Measurements from ENCODE around the gene CCDC51.

The CCDC51 gene

GRCh38 chr3:48432411-48433371 is 7.2 kb downstream of the CCDC51 start:
- no peak for DNase-seq

DNA sequence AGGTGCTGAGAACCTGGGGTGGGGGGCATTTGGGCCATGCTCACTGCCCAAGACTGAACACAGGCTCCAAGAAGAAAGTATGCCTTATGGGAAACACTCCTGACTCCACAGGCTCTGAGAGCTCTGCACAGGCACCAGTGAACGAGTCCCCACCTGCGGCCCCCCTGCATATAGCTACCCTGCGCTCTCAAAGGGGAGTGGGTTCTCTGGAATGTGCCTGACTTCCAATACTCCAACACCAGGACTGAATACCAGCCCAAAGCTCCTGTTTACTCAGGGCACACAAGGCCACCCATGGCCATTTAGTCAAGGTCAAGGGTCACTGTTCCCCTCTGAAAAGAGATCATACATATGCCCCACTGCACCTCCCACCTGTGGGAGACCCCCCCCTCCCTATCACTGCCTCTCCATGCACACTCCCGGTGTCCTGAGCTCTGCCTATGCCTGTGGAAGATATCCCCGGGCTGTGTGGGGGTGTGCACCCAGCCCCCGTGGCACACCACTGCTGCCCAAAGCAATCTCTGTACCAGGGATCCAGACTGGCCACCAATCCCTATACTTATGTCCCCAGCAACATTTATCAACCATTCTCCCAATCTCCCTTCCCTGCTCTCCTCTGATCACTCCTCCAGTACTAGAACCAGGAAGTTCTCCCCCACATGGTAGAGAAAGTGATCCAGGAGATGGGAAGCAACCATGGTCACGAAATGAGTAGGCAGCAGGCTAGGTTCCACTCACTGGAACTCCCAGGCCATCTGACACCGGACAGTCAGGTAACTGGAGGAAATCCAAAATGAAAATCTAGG is 8.5 kb downstream of the CCDC51 start:
- no peak for DNase-seq

GRCh38 chr3:48430708-48431101 is 9.2 kb downstream of the CCDC51 start:
- no peak for DNase-seq

GRCh38 chr3:48429960-48430707 is 9.8 kb downstream of the CCDC51 start, which contains the start of gene PLXNB1:
Gene PLXNB1 (minus strand): TSS chr3:48430086. CDS start chr3:48424611, 5,475 bp downstream.
- no peak for DNase-seq

DNA sequence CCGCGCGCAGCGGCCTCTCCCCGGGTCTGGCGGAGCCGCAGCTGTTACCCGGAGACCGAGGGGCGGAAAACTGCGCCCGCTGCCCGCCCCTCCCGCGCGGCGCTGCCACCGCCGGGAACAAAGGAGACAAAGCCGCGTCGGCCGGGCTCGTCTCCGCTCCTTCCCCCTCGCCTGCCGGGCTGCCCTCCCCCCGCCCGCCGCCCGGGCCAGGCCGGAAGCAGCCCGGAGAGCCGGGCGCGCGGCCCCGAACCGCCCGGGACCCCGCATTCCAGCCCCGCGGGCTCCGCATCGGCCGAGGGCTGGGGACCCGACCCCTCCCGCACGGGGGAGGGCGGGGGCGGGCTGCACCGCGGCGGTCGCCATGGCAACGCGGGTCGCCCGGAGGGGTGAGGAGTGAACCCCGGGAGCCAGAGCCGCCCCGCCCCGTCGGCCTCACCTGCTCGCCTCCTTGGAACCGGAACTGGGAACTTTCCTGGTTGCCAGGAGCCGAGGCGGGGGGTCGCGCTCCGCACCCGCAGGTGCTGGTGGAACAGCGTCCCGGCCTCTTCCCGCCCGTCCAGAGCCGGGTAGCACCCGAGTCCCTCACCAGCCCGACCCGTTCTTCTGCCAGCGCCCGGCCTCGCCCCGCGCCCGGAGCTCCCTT is 10.5 kb downstream of the CCDC51 start:
- peak; percentile 63 for DNase-seq

- no peak for DNase-seq
Measured at GRCh38 chr3:48428572-48429316, 11.2 kb downstream of the CCDC51 start.

DNA sequence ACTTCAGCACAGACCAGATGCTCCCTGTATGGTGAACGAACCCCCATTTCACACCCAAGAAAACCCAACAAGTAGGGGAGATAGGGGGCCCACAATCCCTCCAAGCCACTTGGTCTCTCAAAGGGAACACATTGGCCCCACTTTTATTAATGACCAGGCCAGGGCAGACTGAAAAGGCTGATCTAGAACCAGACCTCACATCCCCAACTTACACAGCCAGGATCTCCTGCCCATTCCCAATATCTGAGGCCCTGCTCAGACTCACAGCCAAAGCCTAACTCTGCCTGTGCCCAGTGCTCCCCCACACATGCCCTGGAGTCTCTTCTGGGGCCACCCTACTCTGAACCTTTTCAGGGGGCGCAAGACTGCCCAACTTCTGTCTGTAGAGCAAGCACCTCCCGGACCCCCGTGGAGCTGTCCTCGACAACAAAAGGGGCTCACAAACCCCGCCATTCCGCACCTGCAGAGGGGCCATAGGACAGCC is 11.8 kb downstream of the CCDC51 start:
- no peak for DNase-seq

- DNase-seq = no peak
Measured at GRCh38 chr3:48427630-48427962, 12.3 kb downstream of the CCDC51 start.

DNA sequence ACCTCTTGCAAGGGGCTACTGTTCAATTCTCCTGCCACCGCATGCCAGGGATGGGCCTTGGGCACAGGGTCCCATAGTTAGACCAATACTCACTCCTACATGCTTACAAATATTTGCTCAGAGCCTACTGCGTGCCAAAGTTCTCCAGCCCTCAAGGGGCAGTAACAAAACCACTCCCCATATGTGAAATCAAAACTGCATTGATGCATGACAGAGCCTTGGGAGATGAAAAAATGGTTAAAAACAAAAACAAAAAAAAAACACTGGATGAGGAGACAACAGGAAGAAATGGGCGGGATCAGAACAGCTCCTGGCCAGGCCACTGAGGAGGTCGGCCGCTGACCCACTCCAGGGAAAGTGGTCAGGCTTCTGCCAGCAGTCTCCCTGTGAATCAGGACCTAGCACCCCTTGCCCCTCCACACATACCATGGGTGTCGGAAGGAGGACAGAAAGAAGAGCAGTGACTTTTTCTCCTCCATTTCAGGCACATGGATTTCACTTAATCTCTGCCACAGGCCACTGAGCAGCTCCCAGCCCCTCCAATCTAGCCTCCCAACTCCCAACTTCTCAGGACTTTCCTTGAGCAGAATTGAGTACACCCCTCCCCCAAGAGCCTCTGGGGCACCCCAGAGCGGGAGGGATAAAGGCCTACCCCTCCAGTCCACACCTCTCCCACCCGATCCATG is 12.8 kb downstream of the CCDC51 start:
- no peak for DNase-seq

GRCh38 chr3:48426401-48426909 is 13.5 kb downstream of the CCDC51 start:
- DNase-seq = no peak

DNA sequence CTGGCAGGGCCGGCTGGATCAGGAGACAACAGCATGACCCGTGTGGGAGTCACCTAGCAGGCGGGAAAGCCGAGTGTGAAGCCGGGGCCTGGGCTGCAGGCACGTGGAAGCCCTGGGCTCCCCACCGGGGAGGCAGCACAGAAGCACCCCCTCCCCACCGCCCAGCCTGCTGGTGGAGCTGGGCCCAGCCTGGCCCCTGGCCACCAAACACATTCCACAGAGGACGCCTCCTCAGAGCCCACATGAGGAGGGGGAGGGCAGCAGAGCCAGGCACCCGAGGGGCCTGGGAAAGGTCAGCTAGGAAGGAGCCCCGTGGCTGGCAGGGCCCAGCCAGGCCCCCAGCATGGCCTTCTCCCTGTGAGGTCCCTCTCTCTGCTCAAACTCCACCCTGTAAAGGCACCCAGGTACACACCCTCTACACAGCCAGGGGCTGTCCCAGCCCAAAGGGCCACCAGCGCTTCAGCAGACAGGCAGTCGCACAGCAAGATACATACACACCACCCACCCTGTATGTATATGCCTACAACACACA is 14.6 kb downstream of the CCDC51 start:
- no peak for DNase-seq

GRCh38 chr3:48423883-48424695 is 15.8 kb downstream of the CCDC51 start:
- no peak for DNase-seq

- no peak for DNase-seq
Measured at GRCh38 chr3:48423241-48423882, 16.6 kb downstream of the CCDC51 start.

- no peak for DNase-seq
Measured at GRCh38 chr3:48422681-48423080, 17.2 kb downstream of the CCDC51 start.

GRCh38 chr3:48422272-48422671 is 17.6 kb downstream of the CCDC51 start:
- DNase-seq = no peak

DNA sequence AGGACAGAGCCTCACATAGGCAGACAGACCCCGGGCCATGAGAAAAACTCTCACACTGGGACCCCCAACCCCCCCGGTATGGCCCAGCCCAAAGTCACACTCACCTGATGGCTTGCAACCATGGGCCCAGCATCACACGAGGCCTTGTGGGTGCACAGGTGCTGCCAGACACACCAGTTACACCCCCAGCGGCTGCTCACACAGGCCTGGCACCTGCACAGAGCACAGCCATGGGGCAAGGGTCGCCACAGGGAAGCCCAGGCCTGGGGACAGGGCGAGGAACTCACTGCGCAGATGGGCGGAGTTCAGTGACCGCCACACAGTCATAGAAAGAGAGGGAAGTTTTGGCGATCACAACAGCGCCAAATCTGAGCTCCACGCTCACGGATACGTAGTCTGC is 19.4 kb downstream of the CCDC51 start:
- no peak for DNase-seq

- DNase-seq = no peak
Measured at GRCh38 chr3:48419597-48419996, 20.3 kb downstream of the CCDC51 start.

GRCh38 chr3:48419149-48419548 is 20.8 kb downstream of the CCDC51 start:
- DNase-seq = no peak

DNA sequence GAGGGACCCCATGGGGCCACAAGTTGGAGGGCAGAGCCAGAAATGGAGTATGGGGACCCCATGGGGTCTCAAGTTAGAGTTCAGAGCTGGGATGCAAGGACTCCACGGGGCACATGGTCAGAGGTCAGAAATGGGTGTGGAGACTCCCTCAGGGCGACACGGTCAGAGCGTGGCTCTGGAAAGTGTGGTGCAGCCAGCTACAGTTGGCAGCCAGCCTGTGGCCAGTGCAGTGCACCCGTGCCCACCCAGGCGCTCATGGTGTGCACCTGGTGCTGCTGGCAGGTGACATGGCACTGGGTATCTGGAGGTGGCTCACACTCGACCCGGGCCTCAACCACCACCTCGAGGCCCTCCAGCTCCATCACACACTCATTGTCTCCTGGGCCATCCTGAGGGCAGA is 21.3 kb downstream of the CCDC51 start:
- DNase-seq = no peak
